Measurements from ENCODE around the gene RND1.
A peak's percentile ranks its signal among the peaks of the same experiment; 100 is the strongest.
"Not testable (repeated sequence)": the region's sequence is repeated elsewhere in the genome, so short reads cannot be mapped to it uniquely, and the experiment has no call there.

The RND1 gene

GRCh38 chr12:48869191-48869590, 3.5 kb upstream of the RND1 start:
- Histone ChIP-seq H4K20me1 (no peaks in the 10 kb centered on the region), H3K4me2 (no peak overlapping the region), H3K36me3 (no peaks in the 10 kb centered on the region), H3K27ac (no peak overlapping the region), H3K27me3 (peaks cover 19% of the 10 kb centered on the region), H3K9ac (no peak overlapping the region), H3K4me3 (no peak overlapping the region), H3K4me1 (peaks cover 19% of the 10 kb centered on the region), H3K9me3 (no peaks in the 10 kb centered on the region)
- TF ChIP-seq Cebpa-rat (IDR thresholded peaks at IDR 0.05), result no peak

- Histone ChIP-seq H3K27me3 (peaks cover 26% of the 10 kb centered on the region), H3K27ac (no peak overlapping the region), H4K20me1 (no peaks in the 10 kb centered on the region), H3K4me2 (no peak overlapping the region), H3K4me1 (peaks cover 24% of the 10 kb centered on the region), H3K9me3 (no peaks in the 10 kb centered on the region), H3K4me3 (no peak overlapping the region), H3K36me3 (no peaks in the 10 kb centered on the region), H3K9ac (no peak overlapping the region)
- no peak for TF ChIP-seq Cebpa-rat (IDR thresholded peaks at IDR 0.05)
Measured at GRCh38 chr12:48868451-48868850, 2.8 kb upstream of the RND1 start.

- Histone ChIP-seq H3K36me3 (peaks cover 7% of the 10 kb centered on the region; the same call in 1 of the 2 replicates), H3K4me1 (peaks cover 24% of the 10 kb centered on the region), H3K27me3 (peaks cover 38% of the 10 kb centered on the region), H4K20me1 (no peaks in the 10 kb centered on the region), H3K4me2 (peak overlapping the region; percentile 84), H3K4me3 (peak overlapping the region; percentile 69), H3K9me3 (no peaks in the 10 kb centered on the region), H3K27ac (no peak overlapping the region), H3K9ac (no peak overlapping the region)
- TF ChIP-seq Cebpa-rat (IDR thresholded peaks at IDR 0.05), result no peak
Measured at GRCh38 chr12:48866052-48866711, 512 bp upstream of the RND1 start.

GRCh38 chr12:48863291-48863690, 2.4 kb downstream of the RND1 start:
- Histone ChIP-seq H4K20me1 (no peaks in the 10 kb centered on the region), H3K4me3 (no peak overlapping the region), H3K4me1 (peaks cover 25% of the 10 kb centered on the region), H3K9me3 (no peaks in the 10 kb centered on the region), H3K27ac (no peak overlapping the region), H3K27me3 (peaks cover 38% of the 10 kb centered on the region), H3K4me2 (no peak overlapping the region), H3K9ac (no peak overlapping the region), H3K36me3 (peaks cover 21% of the 10 kb centered on the region)
- TF ChIP-seq Cebpa-rat (IDR thresholded peaks at IDR 0.05), result no peak

- no peaks in the 10 kb centered on the region for H3K9me3 ChIP-seq
- no peak overlapping the region for H3K4me2 ChIP-seq
- H3K9ac ChIP-seq, result no peak overlapping the region
- no peaks in the 10 kb centered on the region for H4K20me1 ChIP-seq
- H3K4me3 ChIP-seq, result no peak overlapping the region
- H3K36me3 ChIP-seq, result peaks cover 21% of the 10 kb centered on the region
- TF ChIP-seq Cebpa-rat (IDR thresholded peaks at IDR 0.05), result no peak
- H3K27me3 ChIP-seq, result peaks cover 38% of the 10 kb centered on the region
- peaks cover 31% of the 10 kb centered on the region for H3K4me1 ChIP-seq
- H3K27ac ChIP-seq, result no peak overlapping the region
Measured at GRCh38 chr12:48862760-48863159, 2.9 kb downstream of the RND1 start.

- H3K4me2 ChIP-seq, result no peak overlapping the region
- peaks cover 21% of the 10 kb centered on the region for H3K36me3 ChIP-seq
- no peaks in the 10 kb centered on the region for H3K9me3 ChIP-seq
Measured at GRCh38 chr12:48861111-48861510, 4.6 kb downstream of the RND1 start.

GRCh38 chr12:48860236-48860635, 5.4 kb downstream of the RND1 start:
- not testable (repeated sequence) for H4K20me1 ChIP-seq, H3K27ac ChIP-seq
- H3K36me3 ChIP-seq, result peaks cover 21% of the 10 kb centered on the region

More at GRCh38 chr12:48861111-48861510, 4.6 kb downstream of the RND1 start:
- Histone ChIP-seq H3K9ac (no peak overlapping the region), H4K20me1 (no peaks in the 10 kb centered on the region), H3K27me3 (peaks cover 38% of the 10 kb centered on the region), H3K4me1 (peaks cover 41% of the 10 kb centered on the region), H3K27ac (no peak overlapping the region), H3K4me3 (no peak overlapping the region)
- no peak for TF ChIP-seq Cebpa-rat (IDR thresholded peaks at IDR 0.05)

GRCh38 chr12:48859607-48860006, 6.1 kb downstream of the RND1 start:
- H3K36me3 ChIP-seq, result peaks cover 21% of the 10 kb centered on the region
- no peak overlapping the region for H3K4me2 ChIP-seq
- peaks cover 23% of the 10 kb centered on the region for H3K27me3 ChIP-seq
- H4K20me1 ChIP-seq, result no peaks in the 10 kb centered on the region
- no peak for TF ChIP-seq Cebpa-rat (IDR thresholded peaks at IDR 0.05)
- H3K4me1 ChIP-seq, result peaks cover 30% of the 10 kb centered on the region
- no peak overlapping the region for H3K4me3 ChIP-seq
- H3K9ac ChIP-seq, result no peak overlapping the region
- H3K9me3 ChIP-seq, result no peaks in the 10 kb centered on the region
- H3K27ac ChIP-seq, result no peak overlapping the region

More at GRCh38 chr12:48860236-48860635, 5.4 kb downstream of the RND1 start:
- not testable (repeated sequence) for H3K9ac ChIP-seq, H3K4me2 ChIP-seq, H3K4me3 ChIP-seq, H3K9me3 ChIP-seq
- Histone ChIP-seq H3K27me3 (peaks cover 29% of the 10 kb centered on the region), H3K4me1 (peaks cover 36% of the 10 kb centered on the region)

- no peak overlapping the region for H3K9ac ChIP-seq
- no peak overlapping the region for H3K27ac ChIP-seq
- H3K9me3 ChIP-seq, result no peaks in the 10 kb centered on the region
- peaks cover 21% of the 10 kb centered on the region for H3K36me3 ChIP-seq
- peaks cover 7% of the 10 kb centered on the region; the same call in 1 of the 2 replicates for H3K27me3 ChIP-seq
- 0 out of 2 replicates have a peak, but pooled peaks have one; percentile 38 for TF ChIP-seq Cebpa-rat (IDR thresholded peaks at IDR 0.05)
- peak overlapping the region; percentile 75 for H3K4me2 ChIP-seq
- no peaks in the 10 kb centered on the region for H4K20me1 ChIP-seq
- peaks cover 22% of the 10 kb centered on the region for H3K4me1 ChIP-seq
- H3K4me3 ChIP-seq, result no peak overlapping the region
Measured at GRCh38 chr12:48858043-48858442, 7.6 kb downstream of the RND1 start.

GRCh38 chr12:48857278-48857994, 8.2 kb downstream of the RND1 start:
- no peak for TF ChIP-seq Cebpa-rat (IDR thresholded peaks at IDR 0.05)
- Histone ChIP-seq H3K36me3 (peaks cover 21% of the 10 kb centered on the region), H3K4me1 (peaks cover 28% of the 10 kb centered on the region), H3K9ac (0 out of 2 replicates have a peak overlapping the region, but pooled peaks have one; percentile 24), H3K4me3 (no peak overlapping the region), H3K4me2 (peak overlapping the region; percentile 75), H3K9me3 (no peaks in the 10 kb centered on the region), H3K27ac (peak overlapping the region; percentile 65; the same call in 1 of the 2 replicates), H3K27me3 (0 out of 2 replicates have a peak, but pooled peaks cover 1% of the 10 kb centered on the region), H4K20me1 (no peaks in the 10 kb centered on the region)

All from BLaER1 (cell line).